Endothelial cell (in vitro differentiated cells): ENCODE data around the gene TSPAN9. TPM values are rescaled to one million over a fixed set of nuclear protein-coding genes. Genes with fewer than 3 reads are reported as not detected.

Experiments
- DNase-seq: peaks from one replicate; pipeline ENCODE4 v3.0.0; 2021; ENCODE audit warnings: low spot score
- H3K27ac Mint-ChIP-seq: one replicate; pipeline ENCODE4 v1.8.0; 2021; ENCODE audit warnings: mixed read lengths, inconsistent platforms; ENCODE audit not compliant: unreplicated experiment
- H3K27me3 Mint-ChIP-seq: one replicate; pipeline ENCODE4 v1.8.0; 2021; ENCODE audit warnings: mild to moderate bottlenecking, moderate library complexity, mixed read lengths, inconsistent platforms; ENCODE audit not compliant: unreplicated experiment
- H3K36me3 Mint-ChIP-seq: one replicate; pipeline ENCODE4 v1.8.0; 2021; ENCODE audit warnings: mild to moderate bottlenecking, low read depth, mixed read lengths, inconsistent platforms; ENCODE audit not compliant: unreplicated experiment
- H3K4me1 Mint-ChIP-seq: one replicate; pipeline ENCODE4 v1.8.0; 2021; ENCODE audit warnings: mild to moderate bottlenecking, mixed read lengths, inconsistent platforms; ENCODE audit not compliant: unreplicated experiment
- H3K4me3 Mint-ChIP-seq: one replicate; pipeline ENCODE4 v1.8.0; 2021; ENCODE audit warnings: mild to moderate bottlenecking, mixed read lengths, inconsistent platforms; ENCODE audit not compliant: unreplicated experiment
- H3K9me3 Mint-ChIP-seq: one replicate; pipeline ENCODE4 v1.8.0; 2021; ENCODE audit warnings: mixed read lengths, inconsistent platforms; ENCODE audit not compliant: unreplicated experiment
- CTCF ChIP-seq: fragments of 200-600 bp; sonication (generic); IDR thresholded peaks from one replicate; pipeline ENCODE4 v1.5.0; 2021; ENCODE audit warnings: antibody characterized with exemption; ENCODE audit not compliant: unreplicated experiment
- total RNA-seq: library from RNA; stranded (reverse); fragmentation: NEBNext Ultra II Directional; extraction: Animal tissue kit (Norgen Biotek cat#: 25700); gene quantifications from one replicate; pipeline ENCODE4 v1.2.1, GENCODE V29; 2021; ENCODE audit not compliant: unreplicated experiment

The TSPAN9 gene
- total RNA-seq, 1 donor from 2014 or later: 116 TPM

GRCh38 chr12:3113671-3114325, 36.6 kb downstream of the TSPAN9 start:
- DNase-seq: no peak
- Mint-ChIP-seq H3K4me1 (peaks cover 33% of the 10 kb centered on the region), H3K27me3 (peaks cover 4% of the 10 kb centered on the region), H3K36me3 (peaks cover 28% of the 10 kb centered on the region), H3K9me3 (no peaks in the 10 kb centered on the region), H3K4me3 (no peak overlapping the region), H3K27ac (no peak overlapping the region)
- TF ChIP-seq CTCF: no peak

- H3K27ac Mint-ChIP-seq: no peak overlapping the region
- no peaks in the 10 kb centered on the region for H3K9me3 Mint-ChIP-seq
- H3K4me1 Mint-ChIP-seq: peaks cover 37% of the 10 kb centered on the region
- H3K36me3 Mint-ChIP-seq: peaks cover 31% of the 10 kb centered on the region
- H3K4me3 Mint-ChIP-seq: no peak overlapping the region
- H3K27me3 Mint-ChIP-seq: peaks cover 4% of the 10 kb centered on the region
- TF ChIP-seq CTCF: no peak
- DNase-seq: no peak
Observed at GRCh38 chr12:3114671-3115070, 37.5 kb downstream of the TSPAN9 start.

- DNase-seq: no peak
- no peak for TF ChIP-seq CTCF
- Mint-ChIP-seq H3K36me3 (peaks cover 31% of the 10 kb centered on the region), H3K9me3 (no peaks in the 10 kb centered on the region), H3K4me3 (no peak overlapping the region), H3K27ac (no peak overlapping the region), H3K4me1 (peaks cover 42% of the 10 kb centered on the region), H3K27me3 (peaks cover 4% of the 10 kb centered on the region)
Observed at GRCh38 chr12:3115078-3115477, 37.9 kb downstream of the TSPAN9 start.

GRCh38 chr12:3116106-3116844, 39.1 kb downstream of the TSPAN9 start:
- no peak for DNase-seq
- peaks cover 8% of the 10 kb centered on the region for H3K27me3 Mint-ChIP-seq
- H3K4me1 Mint-ChIP-seq: peaks cover 52% of the 10 kb centered on the region
- no peaks in the 10 kb centered on the region for H3K9me3 Mint-ChIP-seq
- no peak for TF ChIP-seq CTCF
- H3K36me3 Mint-ChIP-seq: peaks cover 28% of the 10 kb centered on the region
- H3K27ac Mint-ChIP-seq: peak overlapping the region; percentile 86
- H3K4me3 Mint-ChIP-seq: no peak overlapping the region

- Mint-ChIP-seq H3K36me3 (peaks cover 25% of the 10 kb centered on the region), H3K4me3 (no peak overlapping the region), H3K27me3 (peaks cover 8% of the 10 kb centered on the region), H3K27ac (peak overlapping the region; percentile 86), H3K4me1 (peaks cover 56% of the 10 kb centered on the region), H3K9me3 (no peaks in the 10 kb centered on the region)
- DNase-seq: no peak
- no peak for TF ChIP-seq CTCF
Observed at GRCh38 chr12:3117144-3117581, 40.0 kb downstream of the TSPAN9 start.
